ENCODE measurements around the gene RDH13. TPM values are rescaled to one million over a fixed set of nuclear protein-coding genes. Genes with fewer than 3 reads are reported as not detected.
"Not testable (repeated sequence)": the region's sequence is repeated elsewhere in the genome, so short reads cannot be mapped to it uniquely, and the experiment has no call there.

Gene RDH13
- polyA plus RNA-seq (ENCODE audit: insufficient read depth in 1 of 5, insufficient read length in 5 of 5, low replicate concordance in 1 of 5), result 10 to 100 TPM in 3 of 5 donors, 1 to 10 TPM in 2; 7.4 to 15.0 (median 12.5) TPM
- long read RNA-seq, donor 1, partial matches to known transcripts, result 6 of 9 reads
- long read RNA-seq, donor 1, other reads (novel, unspliced or antisense), result 0 of 9 reads
- long read RNA-seq, donor 2, partial matches to known transcripts, result 0 of 1 reads
- long read RNA-seq, donor 2, other reads (novel, unspliced or antisense), result 0 of 1 reads
- long read RNA-seq, donor 3, partial matches to known transcripts, result 0 of 3 reads
- long read RNA-seq, donor 3, other reads (novel, unspliced or antisense), result 0 of 3 reads
- long read RNA-seq, donor 4, partial matches to known transcripts, result 0 of 2 reads
- long read RNA-seq, donor 4, other reads (novel, unspliced or antisense), result 0 of 2 reads
- long read RNA-seq, donor 5, partial matches to known transcripts, result 0 of 2 reads
- long read RNA-seq, donor 5, other reads (novel, unspliced or antisense), result 0 of 2 reads
- long read RNA-seq, donor 6, partial matches to known transcripts, result 0 of 3 reads
- long read RNA-seq, donor 6, other reads (novel, unspliced or antisense), result 0 of 3 reads
- long read RNA-seq, donor 7, partial matches to known transcripts, result 0 of 1 reads
- long read RNA-seq, donor 7, other reads (novel, unspliced or antisense), result 0 of 1 reads
- long read RNA-seq, donor 8, partial matches to known transcripts, result 0 of 2 reads
- long read RNA-seq, donor 8, other reads (novel, unspliced or antisense), result 0 of 2 reads

- DNase-seq, result peak; percentile 78 to 79
Observed at GRCh38 chr19:55062735-55063491, at the start of gene RDH13. RDH13 (minus strand) TSS chr19:55063148; CDS start chr19:55063032, 116 bp downstream.

DNA sequence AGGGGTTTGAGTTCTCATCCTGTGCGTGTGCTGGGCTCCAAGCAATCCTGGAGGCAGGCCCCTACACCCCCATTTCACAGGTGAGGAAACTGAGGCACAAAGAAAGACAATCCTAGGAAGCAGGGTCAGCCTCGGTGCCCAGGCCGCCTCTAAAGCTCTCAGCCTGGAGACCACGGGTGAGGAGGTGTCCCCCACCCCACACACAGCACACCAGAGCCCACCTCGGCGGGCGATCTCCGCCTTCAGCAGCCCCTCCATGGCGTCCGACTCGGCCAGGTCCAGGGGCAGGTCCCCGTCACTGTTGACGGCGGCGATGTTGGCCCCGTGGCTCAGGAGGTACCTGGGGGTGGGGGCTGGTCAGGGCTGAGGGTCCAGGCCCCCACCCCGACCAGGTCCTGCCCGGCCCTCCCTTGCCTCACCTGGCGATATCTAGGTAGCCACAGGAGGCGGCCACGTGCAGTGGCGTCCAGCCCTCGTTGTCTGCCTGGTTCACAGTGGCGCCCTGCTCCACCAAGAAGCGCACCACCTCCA is 49.4 kb upstream of the RDH13 start:
- no peak for DNase-seq

- no peak for DNase-seq
Observed at GRCh38 chr19:55111238-55111831, 48.4 kb upstream of the RDH13 start.

DNA sequence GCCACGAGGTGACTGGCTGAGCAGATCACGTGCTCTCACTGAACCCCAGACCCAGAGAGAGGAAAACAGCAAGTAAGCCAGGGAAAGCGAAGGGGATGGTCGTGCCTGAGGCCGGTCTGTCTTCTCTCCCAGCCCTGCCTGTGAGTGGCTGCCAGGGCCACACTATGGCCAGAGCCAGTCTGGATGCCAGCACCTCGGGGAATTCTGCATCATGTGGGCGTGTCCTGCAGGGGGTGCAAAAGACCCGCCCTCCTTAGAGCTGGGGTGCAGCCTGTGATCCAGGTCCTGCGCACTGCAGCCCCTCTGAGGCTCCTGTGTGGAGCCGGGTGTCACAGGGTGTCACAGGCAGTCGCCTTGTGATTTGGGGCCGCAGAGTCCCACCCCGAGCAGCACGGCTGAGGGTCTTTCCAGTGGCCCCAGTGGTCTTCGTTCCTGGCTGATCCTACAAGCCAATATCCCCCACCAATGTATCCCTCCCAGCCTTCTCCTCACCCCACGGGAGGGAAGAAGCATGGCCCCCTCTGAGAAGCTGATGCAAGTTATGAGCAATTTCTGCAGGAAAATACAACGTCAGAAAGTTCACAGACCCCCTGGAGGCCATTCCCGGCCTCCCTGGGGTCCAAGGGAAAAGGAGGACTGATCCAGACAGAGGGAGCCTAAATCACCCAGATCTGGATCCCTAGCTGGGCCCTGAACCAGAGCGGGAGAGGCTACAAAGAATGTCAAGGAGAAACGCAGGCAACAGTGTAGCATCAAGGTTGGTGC is 46.8 kb upstream of the RDH13 start:
- DNase-seq, result no peak

- not testable (repeated sequence) for DNase-seq
Observed at GRCh38 chr19:55107252-55107651, 44.3 kb upstream of the RDH13 start.

GRCh38 chr19:55106591-55106990 is 43.6 kb upstream of the RDH13 start:
- DNase-seq, result no peak

GRCh38 chr19:55105237-55105636 is 42.3 kb upstream of the RDH13 start:
- DNase-seq, result no peak

- no peak for DNase-seq
Observed at GRCh38 chr19:55103190-55103589, 40.2 kb upstream of the RDH13 start.

DNA sequence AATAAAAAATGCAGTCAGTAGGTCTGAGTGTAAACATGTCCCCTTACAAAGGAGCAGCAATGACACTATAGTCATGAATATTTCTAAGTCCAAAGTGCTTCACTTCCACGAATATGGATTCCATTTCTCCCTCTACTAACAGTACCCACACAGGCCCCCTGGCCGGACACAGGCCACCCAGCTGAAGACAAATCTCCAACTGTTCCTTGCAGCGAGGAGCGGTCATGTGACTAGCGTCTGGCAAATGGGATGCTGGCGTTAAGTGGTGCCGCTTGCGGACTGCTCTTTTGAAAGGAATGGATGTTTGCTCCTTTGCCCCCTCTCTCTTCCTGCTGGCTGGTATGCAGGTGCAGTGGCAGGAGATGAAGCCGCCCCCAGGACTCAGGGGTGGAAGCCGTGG is 38.3 kb upstream of the RDH13 start:
- DNase-seq, result no peak

- no peak for DNase-seq
Observed at GRCh38 chr19:55099557-55100506, 36.9 kb upstream of the RDH13 start.

GRCh38 chr19:55098716-55099556 is 36.0 kb upstream of the RDH13 start:
- no peak for DNase-seq

DNA sequence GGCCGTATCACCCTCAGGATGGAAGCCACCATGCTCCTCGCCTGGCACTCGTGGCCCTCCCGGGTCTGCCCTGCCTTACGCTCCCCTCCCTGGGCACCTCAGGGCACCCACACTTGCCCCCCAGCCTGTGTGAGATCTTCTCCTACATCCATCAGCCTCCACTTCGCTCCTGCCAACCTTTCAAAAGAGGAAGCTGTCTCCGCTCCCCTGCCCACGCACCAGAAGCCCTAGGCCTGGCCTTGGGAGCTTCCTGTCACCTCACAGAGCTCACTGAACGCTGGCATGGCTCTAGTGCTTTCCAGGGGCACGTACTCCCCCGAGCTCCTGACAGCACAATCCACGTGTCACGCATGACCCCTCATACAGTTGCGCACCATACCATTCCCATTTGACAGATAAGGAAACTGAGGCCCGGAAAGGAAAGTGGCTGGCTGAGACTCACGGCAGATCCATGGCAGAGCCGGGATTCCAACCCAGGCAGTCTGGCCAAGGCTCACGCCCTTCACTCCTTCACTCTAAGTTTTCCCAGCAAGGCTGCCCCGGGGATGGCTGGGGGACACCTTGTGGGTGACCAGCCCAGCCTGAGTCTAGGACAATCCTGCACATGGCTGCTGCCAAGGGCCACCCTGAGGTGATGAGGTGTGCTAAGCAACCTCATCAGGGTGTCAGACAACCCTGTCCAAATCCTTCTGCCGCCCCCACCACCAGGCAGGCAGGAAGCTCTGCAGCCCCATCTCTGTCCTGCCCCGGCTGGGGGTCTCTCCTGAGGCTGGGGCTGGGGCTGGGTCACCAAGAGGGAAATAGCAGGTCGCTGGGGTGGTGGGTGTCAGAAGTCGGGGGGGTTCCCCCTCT is 35.1 kb upstream of the RDH13 start:
- no peak for DNase-seq

DNA sequence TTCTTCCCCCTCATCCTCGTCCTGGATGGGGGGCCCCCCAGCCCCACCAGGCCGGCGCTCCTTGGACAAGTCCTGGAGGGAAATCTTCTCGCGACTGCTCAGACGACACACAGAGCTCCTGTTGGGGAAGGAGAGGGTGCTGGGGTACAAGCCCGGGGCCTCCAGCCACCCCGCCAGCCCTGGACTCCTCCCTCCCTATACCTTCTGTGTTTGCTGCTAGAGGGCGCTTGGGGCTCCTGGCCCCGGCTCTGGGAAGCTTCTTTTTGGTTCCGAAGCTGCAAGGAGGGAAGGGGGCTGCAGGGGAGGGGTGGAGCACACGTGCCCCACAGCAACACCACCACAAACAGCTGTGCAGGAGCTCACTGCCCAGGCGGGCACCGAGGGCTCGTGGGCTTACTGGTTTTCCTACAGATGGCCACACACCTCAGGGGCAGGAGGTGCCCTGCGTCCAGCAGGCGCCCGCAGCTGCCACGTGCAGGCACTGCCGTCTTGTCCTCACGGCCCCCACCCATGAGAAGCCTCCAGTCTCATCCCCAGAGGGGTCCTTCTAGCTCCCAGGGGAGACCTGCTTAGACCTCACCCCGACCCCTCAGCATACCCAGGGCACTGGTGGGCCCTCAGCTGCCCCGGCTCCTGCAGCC is 33.2 kb upstream of the RDH13 start:
- DNase-seq, result no peak

GRCh38 chr19:55095260-55096060 is 32.5 kb upstream of the RDH13 start:
- no peak for DNase-seq

GRCh38 chr19:55094456-55095259 is 31.7 kb upstream of the RDH13 start:
- DNase-seq, result no peak
